ENCODE results near the gene SELPLG. TPM values are rescaled to one million over a fixed set of nuclear protein-coding genes. Genes with fewer than 3 reads are reported as not detected.

Gene SELPLG
- total RNA-seq, 1 donor from 2014 or later, result 4.3 TPM

Other genes with a start within 250 kb of the SELPLG start
- gene FICD, start 118.6 kb downstream of the SELPLG start, total RNA-seq, result 6.4 TPM
- gene SART3, start 72.7 kb downstream of the SELPLG start, total RNA-seq, result 64.9 TPM
- gene ISCU, start 71.3 kb downstream of the SELPLG start, total RNA-seq, result 131 TPM
- gene TMEM119, start 35.8 kb downstream of the SELPLG start, total RNA-seq, result 15.9 TPM
- 167 TPM for gene CORO1C, start 97.6 kb upstream of the SELPLG start, total RNA-seq
- 52.0 TPM for gene SSH1, start 223.7 kb upstream of the SELPLG start, total RNA-seq
- gene DAO, start 246.2 kb upstream of the SELPLG start, total RNA-seq, result not detected